HepG2 (cell line): ENCODE measurements around the gene NSUN3. TPM values are rescaled to one million over a fixed set of nuclear protein-coding genes. Genes with fewer than 3 reads are reported as not detected.

Experiments used
- ARHGAP35 ChIP-seq: sonication (generic); formaldehyde crosslinking; IDR thresholded peaks from 2 replicates; pipeline ENCODE4 v1.9.0; 2022; ENCODE audit warnings: mild to moderate bottlenecking, inconsistent platforms, moderate library complexity, missing genetic modification reagents, borderline replicate concordance
- ATRX ChIP-seq: sonication (generic); formaldehyde crosslinking; IDR thresholded peaks from 2 replicates; pipeline ENCODE4 v1.4.0; 2020; ENCODE audit warnings: missing genetic modification reagents, borderline replicate concordance
- DMAP1 ChIP-seq: IDR thresholded peaks from 2 replicates; pipeline ENCODE4 v1.6.1; 2016
- HCFC1 ChIP-seq: fragments of 150-350 bp; IDR thresholded peaks from 2 replicates; pipeline ENCODE4 v1.6.1; 2014; ENCODE audit warnings: low read depth, low read length
- HNRNPL ChIP-seq: fragments of 200-400 bp; formaldehyde crosslinking; IDR thresholded peaks from 2 replicates; pipeline ENCODE4 v1.6.1; 2017; ENCODE audit warnings: mild to moderate bottlenecking, low read depth, low read length
- JUN ChIP-seq: sonication (generic); formaldehyde crosslinking; IDR thresholded peaks from 2 replicates; pipeline ENCODE4 v1.4.0; 2020; ENCODE audit warnings: mild to moderate bottlenecking, missing genetic modification reagents
- JUNB ChIP-seq: sonication (generic); formaldehyde crosslinking; IDR thresholded peaks from 2 replicates; pipeline ENCODE4 v1.8.0; 2022; ENCODE audit warnings: missing genetic modification reagents, mild to moderate bottlenecking, borderline replicate concordance
- MAFK ChIP-seq, 2 experiments: IDR thresholded peaks in 1 of 2; conservative IDR thresholded peaks in 1 of 2; 2 replicates each; pipeline ENCODE4 v1.6.1; 2011; ENCODE audit warnings: improper control_type of control experiment in 2 of 2, low read length in 2 of 2
- RFX3 ChIP-seq: IDR thresholded peaks from 2 replicates; pipeline ENCODE4 v1.6.1; 2016; ENCODE audit warnings: missing biosample characterization, missing genetic modification reagents
- SMAD3 ChIP-seq: sonication (generic); formaldehyde crosslinking; IDR thresholded peaks from 2 replicates; pipeline ENCODE4 v1.4.0; 2020; ENCODE audit warnings: missing genetic modification reagents
- ZFP82 ChIP-seq: sonication (generic); formaldehyde crosslinking; IDR thresholded peaks from 2 replicates; pipeline ENCODE4 v1.5.1; 2020; ENCODE audit warnings: mild to moderate bottlenecking, missing genetic modification reagents, borderline replicate concordance
- ZKSCAN5 ChIP-seq: sonication (generic); formaldehyde crosslinking; IDR thresholded peaks from 2 replicates; pipeline ENCODE4 v1.5.1; 2020; ENCODE audit warnings: mild to moderate bottlenecking, missing genetic modification reagents
- ZNF251 ChIP-seq: sonication (generic); formaldehyde crosslinking; IDR thresholded peaks from 2 replicates; pipeline ENCODE4 v1.9.0; 2021; ENCODE audit warnings: mild to moderate bottlenecking, missing genetic modification reagents
- ZNF672 ChIP-seq: sonication (generic); formaldehyde crosslinking; IDR thresholded peaks from 2 replicates; pipeline ENCODE4 v1.8.1; 2022; ENCODE audit warnings: missing genetic modification reagents
- polyA plus RNA-seq, 8 experiments: library from polyadenylated mRNA; depleted of rRNA in 3 of 8; stranded (reverse) in 7 of 8; unstranded in 1 of 8; fragments of >200 nt; fragmentation: Illumina TruSeq in 4 of 8; extraction: Trizol in 4 of 8; gene quantifications; 2 replicates each; pipeline versions ENCODE4 v1.2.1 to v1.2.3, GENCODE V29; 2011 to 2016; ENCODE audit warnings: low read depth in 4 of 8, missing spikeins in 1 of 8, mixed read lengths in 1 of 8; ENCODE audit not compliant: insufficient read depth in 1 of 8
- total RNA-seq, 5 experiments: library from RNA; depleted of rRNA; stranded (reverse); fragments of >200 nt; fragmentation: Illumina TruSeq; extraction: Trizol; gene quantifications; 2 replicates each; pipeline ENCODE4 v1.2.3, GENCODE V29; 2016; ENCODE audit warnings: low read depth in 1 of 5
- TF ChIP-seq, protein P1 (sequence below): sonication (generic); formaldehyde crosslinking; IDR thresholded peaks from 2 replicates; pipeline ENCODE4 v1.4.0; 2020; ENCODE audit warnings: missing genetic modification reagents
- TF ChIP-seq, protein P2 (sequence below): sonication (generic); formaldehyde crosslinking; IDR thresholded peaks from 2 replicates; pipeline ENCODE4 v1.5.0; 2020; ENCODE audit warnings: mild to moderate bottlenecking, missing genetic modification reagents
- TF ChIP-seq, protein P3 (sequence below): sonication (generic); formaldehyde crosslinking; IDR thresholded peaks from 2 replicates; pipeline ENCODE4 v1.8.0; 2022; ENCODE audit warnings: mild to moderate bottlenecking, missing genetic modification reagents, moderate library complexity
- TF ChIP-seq, protein P4 (sequence below): sonication (generic); formaldehyde crosslinking; IDR thresholded peaks from 2 replicates; pipeline ENCODE4 v1.4.0; 2020; ENCODE audit warnings: missing genetic modification reagents
- TF ChIP-seq, protein P5 (sequence below): sonication (generic); formaldehyde crosslinking; IDR thresholded peaks from 2 replicates; pipeline ENCODE4 v1.4.0; 2020; ENCODE audit warnings: mild to moderate bottlenecking, missing genetic modification reagents

The NSUN3 gene
- total and polyA plus RNA-seq, 2 of the 13 experiments (the other 11 are each of a cell fraction or from before 2014, with no cell fraction given): 3.2 to 10.6 TPM

DNA sequence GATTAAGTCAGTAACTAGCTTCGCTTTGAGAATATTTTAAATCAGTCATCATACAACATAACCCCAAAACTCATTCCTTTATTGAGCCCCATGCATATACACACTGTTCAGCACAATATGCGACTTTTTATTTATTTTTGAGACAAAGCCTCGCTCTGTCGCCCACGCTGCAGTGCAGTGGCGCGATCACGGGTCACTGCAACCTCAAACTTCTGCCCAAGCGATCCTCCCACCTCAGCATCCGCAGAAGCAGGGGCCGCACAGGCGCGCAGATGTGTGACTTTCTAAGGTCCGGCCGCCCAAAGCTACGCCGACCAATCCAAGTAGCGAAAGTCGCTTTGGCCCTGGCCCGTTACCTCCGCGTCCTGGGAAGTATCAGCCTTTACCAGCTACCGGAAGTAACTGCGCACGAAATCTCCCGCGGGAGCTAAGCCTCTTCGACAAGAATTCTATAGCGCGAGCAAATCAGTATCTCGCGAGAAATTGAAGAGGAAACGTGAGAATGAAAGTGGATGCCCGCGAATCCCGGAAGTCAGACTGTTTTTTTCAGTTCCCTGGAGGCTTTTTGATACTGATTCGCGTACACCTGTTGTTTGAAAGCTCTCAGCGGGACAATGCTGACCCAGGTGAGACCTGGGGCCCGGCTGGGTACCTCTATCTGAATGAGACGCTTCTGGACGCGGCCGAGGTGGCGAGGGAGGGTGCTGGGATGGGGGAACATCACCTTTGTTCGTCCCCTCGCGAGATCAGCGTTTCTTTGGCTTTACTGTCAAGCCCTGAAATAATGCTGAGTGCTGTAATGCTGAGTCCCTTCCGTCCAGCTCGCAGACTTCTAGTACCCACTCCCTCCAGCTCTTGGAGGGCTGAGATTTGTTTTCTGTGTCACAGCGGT is at the start of gene NSUN3, which contains the start of gene DHFR2 (continued):
- TF ChIP-seq, protein P1, sequence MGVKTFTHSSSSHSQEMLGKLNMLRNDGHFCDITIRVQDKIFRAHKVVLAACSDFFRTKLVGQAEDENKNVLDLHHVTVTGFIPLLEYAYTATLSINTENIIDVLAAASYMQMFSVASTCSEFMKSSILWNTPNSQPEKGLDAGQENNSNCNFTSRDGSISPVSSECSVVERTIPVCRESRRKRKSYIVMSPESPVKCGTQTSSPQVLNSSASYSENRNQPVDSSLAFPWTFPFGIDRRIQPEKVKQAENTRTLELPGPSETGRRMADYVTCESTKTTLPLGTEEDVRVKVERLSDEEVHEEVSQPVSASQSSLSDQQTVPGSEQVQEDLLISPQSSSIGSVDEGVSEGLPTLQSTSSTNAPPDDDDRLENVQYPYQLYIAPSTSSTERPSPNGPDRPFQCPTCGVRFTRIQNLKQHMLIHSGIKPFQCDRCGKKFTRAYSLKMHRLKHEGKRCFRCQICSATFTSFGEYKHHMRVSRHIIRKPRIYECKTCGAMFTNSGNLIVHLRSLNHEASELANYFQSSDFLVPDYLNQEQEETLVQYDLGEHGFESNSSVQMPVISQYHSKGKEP (CRISPR knock-in tag): no peak
- no peak for TF ChIP-seq JUNB
- peak; percentile 89 to 93 for TF ChIP-seq MAFK (conservative IDR thresholded peaks at IDR 0.05 in 1 of 2, IDR thresholded peaks at IDR 0.05 in 1 of 2; ENCODE audit: low read length in 2 of 2)
- TF ChIP-seq, protein P2, sequence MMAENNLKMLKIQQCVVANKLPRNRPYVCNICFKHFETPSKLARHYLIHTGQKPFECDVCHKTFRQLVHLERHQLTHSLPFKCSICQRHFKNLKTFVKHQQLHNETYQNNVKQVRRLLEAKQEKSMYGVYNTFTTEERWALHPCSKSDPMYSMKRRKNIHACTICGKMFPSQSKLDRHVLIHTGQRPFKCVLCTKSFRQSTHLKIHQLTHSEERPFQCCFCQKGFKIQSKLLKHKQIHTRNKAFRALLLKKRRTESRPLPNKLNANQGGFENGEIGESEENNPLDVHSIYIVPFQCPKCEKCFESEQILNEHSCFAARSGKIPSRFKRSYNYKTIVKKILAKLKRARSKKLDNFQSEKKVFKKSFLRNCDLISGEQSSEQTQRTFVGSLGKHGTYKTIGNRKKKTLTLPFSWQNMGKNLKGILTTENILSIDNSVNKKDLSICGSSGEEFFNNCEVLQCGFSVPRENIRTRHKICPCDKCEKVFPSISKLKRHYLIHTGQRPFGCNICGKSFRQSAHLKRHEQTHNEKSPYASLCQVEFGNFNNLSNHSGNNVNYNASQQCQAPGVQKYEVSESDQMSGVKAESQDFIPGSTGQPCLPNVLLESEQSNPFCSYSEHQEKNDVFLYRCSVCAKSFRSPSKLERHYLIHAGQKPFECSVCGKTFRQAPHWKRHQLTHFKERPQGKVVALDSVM (CRISPR knock-in tag): no peak
- no peak for TF ChIP-seq HNRNPL
- TF ChIP-seq RFX3 (CRISPR knock-in tag): no peak
- TF ChIP-seq ZNF672 (CRISPR knock-in tag): no peak
- TF ChIP-seq ARHGAP35 (CRISPR knock-in tag): no peak
- TF ChIP-seq, protein P3, sequence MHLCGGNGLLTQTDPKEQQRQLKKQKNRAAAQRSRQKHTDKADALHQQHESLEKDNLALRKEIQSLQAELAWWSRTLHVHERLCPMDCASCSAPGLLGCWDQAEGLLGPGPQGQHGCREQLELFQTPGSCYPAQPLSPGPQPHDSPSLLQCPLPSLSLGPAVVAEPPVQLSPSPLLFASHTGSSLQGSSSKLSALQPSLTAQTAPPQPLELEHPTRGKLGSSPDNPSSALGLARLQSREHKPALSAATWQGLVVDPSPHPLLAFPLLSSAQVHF (CRISPR knock-in tag): no peak
- TF ChIP-seq SMAD3 (CRISPR knock-in tag): no peak; the same call in 1 of the 2 replicates
- no peak for TF ChIP-seq JUN (CRISPR knock-in tag)
- TF ChIP-seq DMAP1 (CRISPR knock-in tag): 0 out of 2 replicates have a peak, but pooled peaks have one; percentile 54
- no peak for TF ChIP-seq ATRX (CRISPR knock-in tag)
- TF ChIP-seq ZFP82 (CRISPR knock-in tag): no peak
- TF ChIP-seq, protein P4, sequence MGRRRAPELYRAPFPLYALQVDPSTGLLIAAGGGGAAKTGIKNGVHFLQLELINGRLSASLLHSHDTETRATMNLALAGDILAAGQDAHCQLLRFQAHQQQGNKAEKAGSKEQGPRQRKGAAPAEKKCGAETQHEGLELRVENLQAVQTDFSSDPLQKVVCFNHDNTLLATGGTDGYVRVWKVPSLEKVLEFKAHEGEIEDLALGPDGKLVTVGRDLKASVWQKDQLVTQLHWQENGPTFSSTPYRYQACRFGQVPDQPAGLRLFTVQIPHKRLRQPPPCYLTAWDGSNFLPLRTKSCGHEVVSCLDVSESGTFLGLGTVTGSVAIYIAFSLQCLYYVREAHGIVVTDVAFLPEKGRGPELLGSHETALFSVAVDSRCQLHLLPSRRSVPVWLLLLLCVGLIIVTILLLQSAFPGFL (CRISPR knock-in tag): no peak
- peak; percentile 21; the same call in 1 of the 2 replicates for TF ChIP-seq HCFC1
- TF ChIP-seq ZKSCAN5 (CRISPR knock-in tag): no peak
- TF ChIP-seq, protein P5, sequence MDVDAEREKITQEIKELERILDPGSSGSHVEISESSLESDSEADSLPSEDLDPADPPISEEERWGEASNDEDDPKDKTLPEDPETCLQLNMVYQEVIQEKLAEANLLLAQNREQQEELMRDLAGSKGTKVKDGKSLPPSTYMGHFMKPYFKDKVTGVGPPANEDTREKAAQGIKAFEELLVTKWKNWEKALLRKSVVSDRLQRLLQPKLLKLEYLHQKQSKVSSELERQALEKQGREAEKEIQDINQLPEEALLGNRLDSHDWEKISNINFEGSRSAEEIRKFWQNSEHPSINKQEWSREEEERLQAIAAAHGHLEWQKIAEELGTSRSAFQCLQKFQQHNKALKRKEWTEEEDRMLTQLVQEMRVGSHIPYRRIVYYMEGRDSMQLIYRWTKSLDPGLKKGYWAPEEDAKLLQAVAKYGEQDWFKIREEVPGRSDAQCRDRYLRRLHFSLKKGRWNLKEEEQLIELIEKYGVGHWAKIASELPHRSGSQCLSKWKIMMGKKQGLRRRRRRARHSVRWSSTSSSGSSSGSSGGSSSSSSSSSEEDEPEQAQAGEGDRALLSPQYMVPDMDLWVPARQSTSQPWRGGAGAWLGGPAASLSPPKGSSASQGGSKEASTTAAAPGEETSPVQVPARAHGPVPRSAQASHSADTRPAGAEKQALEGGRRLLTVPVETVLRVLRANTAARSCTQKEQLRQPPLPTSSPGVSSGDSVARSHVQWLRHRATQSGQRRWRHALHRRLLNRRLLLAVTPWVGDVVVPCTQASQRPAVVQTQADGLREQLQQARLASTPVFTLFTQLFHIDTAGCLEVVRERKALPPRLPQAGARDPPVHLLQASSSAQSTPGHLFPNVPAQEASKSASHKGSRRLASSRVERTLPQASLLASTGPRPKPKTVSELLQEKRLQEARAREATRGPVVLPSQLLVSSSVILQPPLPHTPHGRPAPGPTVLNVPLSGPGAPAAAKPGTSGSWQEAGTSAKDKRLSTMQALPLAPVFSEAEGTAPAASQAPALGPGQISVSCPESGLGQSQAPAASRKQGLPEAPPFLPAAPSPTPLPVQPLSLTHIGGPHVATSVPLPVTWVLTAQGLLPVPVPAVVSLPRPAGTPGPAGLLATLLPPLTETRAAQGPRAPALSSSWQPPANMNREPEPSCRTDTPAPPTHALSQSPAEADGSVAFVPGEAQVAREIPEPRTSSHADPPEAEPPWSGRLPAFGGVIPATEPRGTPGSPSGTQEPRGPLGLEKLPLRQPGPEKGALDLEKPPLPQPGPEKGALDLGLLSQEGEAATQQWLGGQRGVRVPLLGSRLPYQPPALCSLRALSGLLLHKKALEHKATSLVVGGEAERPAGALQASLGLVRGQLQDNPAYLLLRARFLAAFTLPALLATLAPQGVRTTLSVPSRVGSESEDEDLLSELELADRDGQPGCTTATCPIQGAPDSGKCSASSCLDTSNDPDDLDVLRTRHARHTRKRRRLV: no peak
- TF ChIP-seq ZNF251: no peak
